A204.1 (cell line): Measurements from ENCODE around the gene BACH2.
"Not testable (repeated sequence)": the region's sequence is repeated elsewhere in the genome, so short reads cannot be mapped to it uniquely, and the experiment has no call there.

Experiments
- FAIRE-seq: peaks from 2 replicates; lab custom pipeline; 2012; peaks lifted over from hg19 to GRCh38; lab: Jason Lieb, UNC

The BACH2 gene

GRCh38 chr6:90296341-90297114, at the start of gene BACH2:
Gene BACH2, minus strand, starts transcription at chr6:90296843. Its CDS starts 287,999 bp downstream, at chr6:90008844.
- no peak for FAIRE-seq

DNA sequence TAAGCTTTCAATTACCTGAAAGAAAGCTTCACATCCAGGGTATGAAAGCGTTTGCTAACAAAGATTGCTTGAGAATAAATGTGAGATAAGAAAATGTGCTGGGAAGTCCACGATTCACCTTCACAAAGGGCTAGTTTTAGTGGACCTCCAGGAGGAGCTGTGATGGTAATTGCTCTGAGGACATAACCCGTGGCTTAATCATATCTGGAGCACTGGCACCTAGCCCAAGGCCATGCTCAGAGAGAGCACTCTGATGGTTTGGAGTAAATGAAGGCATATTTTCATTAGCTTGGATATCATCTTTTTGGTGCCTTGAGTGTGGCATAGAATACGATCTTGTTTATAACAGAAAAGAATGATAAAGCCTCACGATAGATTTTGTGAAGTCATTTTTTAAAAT, 46.9 kb upstream of the BACH2 start:
- FAIRE-seq: no peak

DNA sequence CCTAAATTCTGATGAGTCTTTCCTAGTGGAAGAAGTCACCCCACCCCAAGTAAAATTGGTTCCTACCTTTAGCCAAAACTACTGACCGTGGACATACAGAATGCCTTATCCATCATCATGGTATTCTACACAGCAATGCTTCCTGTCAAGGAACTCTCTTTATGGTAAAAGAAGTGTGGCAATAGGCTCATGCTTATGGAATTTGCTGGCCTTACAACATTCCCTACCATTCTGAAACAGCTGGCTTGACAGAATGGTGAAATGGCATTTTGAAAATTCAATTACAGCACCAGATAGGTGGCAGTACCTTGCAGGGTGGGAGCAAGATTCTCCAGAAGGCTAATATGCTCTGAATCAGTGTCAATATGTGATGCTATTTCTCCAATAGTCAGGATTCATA, 41.8 kb upstream of the BACH2 start:
- no peak for FAIRE-seq

DNA sequence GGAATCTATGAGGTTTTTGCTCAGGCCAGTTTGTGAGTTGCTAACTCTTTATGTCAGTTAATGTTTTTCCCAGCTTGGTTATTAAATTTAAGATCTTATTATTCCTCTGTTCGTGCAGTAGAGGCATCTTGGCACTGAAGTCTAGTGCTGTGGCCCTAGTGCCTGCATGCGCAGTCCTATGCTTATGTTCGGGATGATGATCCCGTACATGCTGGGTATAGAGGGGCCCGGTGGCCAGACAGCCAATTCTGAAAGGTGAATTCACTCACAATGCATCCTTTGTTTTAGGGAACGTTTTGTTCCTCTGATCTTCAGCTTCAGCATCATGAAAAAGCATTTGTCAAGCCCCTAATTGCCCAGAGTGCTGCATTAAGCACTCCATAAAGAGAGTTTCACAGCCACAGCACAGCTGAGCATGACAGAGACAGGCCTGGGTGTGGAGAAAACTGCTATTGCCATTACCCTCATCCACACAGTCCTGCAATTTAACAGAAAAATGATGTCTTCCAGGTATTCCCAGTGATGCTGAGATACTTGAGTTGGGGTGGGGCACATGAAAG, 39.8 kb upstream of the BACH2 start:
- no peak for FAIRE-seq

DNA sequence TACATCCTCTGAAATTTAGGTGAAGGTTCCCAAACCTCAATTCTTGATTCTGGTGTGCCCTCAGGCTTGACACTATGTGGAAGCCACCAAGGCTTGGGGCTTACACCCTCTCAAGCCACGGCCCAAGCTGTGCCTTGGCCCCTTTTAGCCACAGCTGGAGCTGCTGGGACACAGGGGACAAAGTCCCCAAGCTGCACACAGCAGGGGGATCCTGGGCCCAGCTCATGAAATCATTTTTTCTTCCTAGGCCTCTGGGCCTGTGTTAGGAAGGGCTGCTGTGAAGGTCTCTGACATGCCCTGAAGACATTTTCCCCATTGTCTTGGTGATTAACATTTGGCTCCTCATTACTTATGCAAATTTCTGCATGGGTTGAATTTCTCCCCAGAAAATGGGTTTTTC, 37.3 kb upstream of the BACH2 start:
- FAIRE-seq: no peak

DNA sequence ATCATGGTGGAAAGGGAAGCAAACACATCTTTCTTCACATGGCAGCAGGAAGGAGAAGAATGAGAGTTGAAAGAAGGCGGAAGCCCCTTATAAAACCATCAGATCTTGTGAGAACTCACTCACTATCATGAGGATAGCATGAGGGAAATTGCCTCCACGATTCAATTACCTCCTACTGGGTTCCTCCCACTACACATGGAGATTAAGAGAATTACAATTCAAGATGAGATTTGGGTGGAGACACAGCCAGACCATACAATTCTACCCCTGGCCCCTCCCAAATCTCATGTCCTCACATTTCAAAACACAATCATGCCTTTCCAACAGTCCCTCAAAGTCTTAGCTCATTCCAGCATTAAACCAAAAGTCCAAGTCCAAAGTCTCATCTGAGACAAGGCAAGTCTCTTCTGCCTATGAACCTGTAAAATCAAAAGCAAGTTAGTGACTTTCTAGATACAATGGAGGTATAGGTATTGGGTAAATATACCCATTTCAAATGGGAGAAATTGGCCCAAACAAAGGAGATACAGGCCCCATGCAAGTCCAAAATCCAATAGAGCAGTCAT, 36.4 kb upstream of the BACH2 start:
- not testable (repeated sequence) for FAIRE-seq

- no peak for FAIRE-seq
Measured at GRCh38 chr6:90329386-90330077, 32.9 kb upstream of the BACH2 start.

GRCh38 chr6:90328004-90328403, 31.4 kb upstream of the BACH2 start:
- FAIRE-seq: no peak

- FAIRE-seq: no peak
Measured at GRCh38 chr6:90326404-90327057, 29.9 kb upstream of the BACH2 start.

DNA sequence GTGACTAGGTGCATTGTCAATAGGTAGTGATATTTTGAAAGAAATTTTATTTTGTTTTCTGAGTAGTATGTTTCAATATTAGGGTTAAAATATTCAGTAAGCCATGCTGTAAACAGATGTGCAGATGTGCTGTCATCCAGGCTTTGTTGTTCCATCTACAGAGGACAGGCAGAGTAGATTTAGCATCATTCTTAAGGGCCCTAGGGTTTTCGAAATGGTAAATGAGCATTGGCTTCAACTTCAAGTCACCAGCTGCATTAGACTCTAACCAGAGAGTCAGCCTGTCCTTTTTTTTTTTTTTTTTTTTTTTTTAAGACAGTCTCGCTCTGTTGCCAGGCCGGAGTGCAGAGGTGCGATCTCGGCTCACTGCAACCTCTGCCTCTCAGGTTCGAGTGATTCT, 27.1 kb upstream of the BACH2 start:
- FAIRE-seq: no peak

- no peak for FAIRE-seq
Measured at GRCh38 chr6:90322976-90323474, 26.4 kb upstream of the BACH2 start.

GRCh38 chr6:90319979-90320685, 23.5 kb upstream of the BACH2 start:
- no peak for FAIRE-seq

GRCh38 chr6:90319044-90319443, 22.4 kb upstream of the BACH2 start:
- FAIRE-seq: no peak

DNA sequence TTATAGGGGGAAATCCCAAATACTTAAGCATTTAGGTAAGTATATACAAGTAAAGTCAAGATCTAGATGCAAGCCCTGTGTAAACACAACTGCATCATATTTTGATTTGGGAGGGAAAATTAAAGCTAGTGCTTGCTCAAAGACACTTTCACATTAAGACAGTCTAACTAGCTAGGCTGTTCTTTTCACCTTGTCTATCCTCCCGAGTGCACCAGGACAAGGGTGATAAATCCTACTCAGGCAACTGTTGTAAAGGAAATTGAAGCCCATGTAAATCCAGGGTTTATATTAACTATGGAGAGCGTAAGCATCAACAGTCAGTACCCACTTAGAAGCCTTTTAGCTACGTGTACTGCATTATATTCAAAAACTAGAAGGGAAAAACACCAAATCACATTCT, 19.3 kb upstream of the BACH2 start:
- no peak for FAIRE-seq

DNA sequence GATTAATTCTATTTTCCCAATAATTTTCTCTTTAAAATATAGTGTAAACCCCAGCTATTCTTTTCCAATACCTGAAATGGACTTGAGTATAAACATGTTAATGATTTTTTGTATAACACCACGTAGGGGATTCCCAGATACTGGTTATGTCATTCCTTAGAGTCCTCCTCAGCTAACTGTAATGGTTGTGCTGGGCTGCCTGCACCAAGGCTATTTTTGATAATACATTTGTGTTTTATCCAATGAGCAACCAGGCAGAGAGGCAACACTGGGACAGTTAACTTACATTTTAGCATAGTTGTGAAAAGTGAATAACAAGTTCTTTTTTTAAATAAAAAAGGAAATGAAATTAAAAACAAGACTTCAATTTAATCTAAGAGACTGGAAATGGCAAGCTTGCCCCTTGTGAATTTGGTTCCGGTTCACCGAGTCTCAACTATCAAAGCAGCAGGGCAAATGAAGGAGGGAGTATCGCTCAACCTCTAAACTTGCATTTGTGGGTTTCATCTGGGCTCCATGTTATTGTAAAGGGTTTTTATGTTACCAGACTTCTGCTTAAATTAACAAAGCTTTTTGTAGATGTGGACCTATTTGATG, 18.8 kb upstream of the BACH2 start:
- FAIRE-seq: no peak

GRCh38 chr6:90314514-90314913, 17.9 kb upstream of the BACH2 start:
- no peak for FAIRE-seq

DNA sequence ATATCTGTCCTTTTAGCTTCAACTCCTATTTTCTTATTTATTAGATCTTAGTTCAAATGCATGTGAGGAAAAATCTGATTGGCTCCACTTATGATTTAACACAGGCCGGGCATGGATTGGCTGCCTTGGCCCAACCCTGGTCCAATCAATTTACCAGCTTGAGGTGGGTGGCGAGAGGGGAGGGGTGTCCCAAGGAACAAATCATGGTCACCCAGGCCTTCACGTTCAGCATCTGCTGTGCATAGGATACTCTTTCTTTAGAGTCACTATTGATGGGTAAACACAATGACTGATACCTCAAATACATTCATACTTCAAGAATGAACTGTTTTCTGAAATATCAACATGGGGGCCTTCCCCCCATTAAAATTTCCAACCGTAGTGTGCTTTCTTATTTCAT, 14.9 kb upstream of the BACH2 start:
- no peak for FAIRE-seq

- FAIRE-seq: no peak
Measured at GRCh38 chr6:90305800-90306448, 9.3 kb upstream of the BACH2 start.

GRCh38 chr6:90304308-90304707, 7.7 kb upstream of the BACH2 start:
- FAIRE-seq: no peak

DNA sequence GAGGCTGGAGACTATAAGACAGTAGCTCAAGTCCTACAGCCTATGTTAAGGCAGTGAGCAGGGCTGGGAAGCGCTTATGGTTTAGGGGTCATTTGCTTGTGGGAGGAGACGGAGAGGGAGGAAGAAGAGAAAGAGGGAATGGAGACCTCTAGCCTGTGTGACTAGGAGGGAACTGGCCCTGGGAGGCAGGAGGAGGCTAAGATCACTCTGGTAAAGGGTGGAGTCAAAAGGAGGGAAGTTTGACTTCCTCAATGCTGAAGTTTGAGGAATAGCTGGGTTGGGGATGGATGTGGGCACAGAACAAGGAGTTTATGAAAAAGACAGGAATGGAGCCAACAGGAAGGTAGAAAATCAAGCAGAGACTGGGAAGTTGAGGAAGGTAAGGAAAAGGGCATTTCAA, 6.4 kb upstream of the BACH2 start:
- FAIRE-seq: no peak

DNA sequence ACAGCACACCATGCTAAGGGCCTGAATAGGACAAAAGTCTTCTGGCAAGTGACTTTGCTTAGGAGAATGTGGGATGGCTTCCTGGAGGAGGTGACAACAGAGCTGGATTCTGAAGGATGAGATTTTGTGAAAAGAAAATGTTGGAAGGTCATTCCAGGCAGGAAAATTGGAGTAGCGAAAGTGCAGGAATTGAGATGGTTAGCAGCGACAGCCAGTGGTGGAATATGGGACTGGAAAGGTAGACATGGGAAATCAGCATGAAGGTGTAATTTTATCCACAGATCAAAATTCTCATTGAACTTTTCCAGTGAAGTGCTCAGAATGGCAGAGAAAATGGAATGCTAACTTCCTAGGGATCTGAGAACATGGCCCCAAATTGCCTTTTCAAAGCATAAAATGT, 5.7 kb upstream of the BACH2 start:
- no peak for FAIRE-seq
